WTC11 (cell line): Measurements from ENCODE around the gene FAM43A. TPM values are rescaled to one million over a fixed set of nuclear protein-coding genes. Genes with fewer than 3 reads are reported as not detected.

ENCODE experiments used
- ATAC-seq: fragments of 200-7000 bp; cut with Tn5 transposase; 2 replicates; pipeline ENCODE4 v1.10.0; 2021; ENCODE audit warnings: mild to moderate bottlenecking, moderate library complexity
- CTCF ChIA-PET: fragments of 300-600 bp; sonication (Branson Sonifier 250); formaldehyde crosslinking; loops from one replicate; lab custom pipeline; 2021; ENCODE audit warnings: antibody characterized with exemption; lab: Charles Lee
- POLR2A ChIA-PET: fragments of 350-600 bp; sonication (Branson Sonifier 250); formaldehyde crosslinking; loops from one replicate; lab custom pipeline; 2021; ENCODE audit warnings: antibody characterized with exemption; lab: Charles Lee
- DNase-seq: peaks from one replicate; pipeline ENCODE4 v3.0.0; 2021; ENCODE audit warnings: low spot score
- H3K27ac Mint-ChIP-seq: 2 replicates; pipeline ENCODE4 v1.8.0; 2021; ENCODE audit warnings: mixed read lengths
- H3K27me3 Mint-ChIP-seq: 2 replicates; pipeline ENCODE4 v1.8.0; 2021; ENCODE audit warnings: low read depth, mild to moderate bottlenecking, moderate library complexity, mixed read lengths
- H3K36me3 Mint-ChIP-seq: 2 replicates; pipeline ENCODE4 v1.8.0; 2021; ENCODE audit warnings: mixed read lengths
- H3K4me1 Mint-ChIP-seq: 2 replicates; pipeline ENCODE4 v1.8.0; 2022; ENCODE audit warnings: mixed read lengths
- H3K4me3 Mint-ChIP-seq: 2 replicates; pipeline ENCODE4 v1.8.0; 2021; ENCODE audit warnings: mild to moderate bottlenecking, moderate library complexity, mixed read lengths
- H3K9me3 Mint-ChIP-seq: 2 replicates; pipeline ENCODE4 v1.8.0; 2021; ENCODE audit warnings: mixed read lengths
- ATF1 ChIP-seq: sonication (generic); formaldehyde crosslinking; IDR thresholded peaks from 2 replicates; pipeline ENCODE4 v1.8.1; 2023; ENCODE audit warnings: mild to moderate bottlenecking, moderate library complexity, missing genetic modification reagents
- CBFB ChIP-seq: sonication (generic); formaldehyde crosslinking; IDR thresholded peaks from 2 replicates; pipeline ENCODE4 v1.8.1; 2022; ENCODE audit warnings: mild to moderate bottlenecking, low read depth, missing genetic modification reagents
- GRHL2 ChIP-seq: fragments of 250-450 bp; sonication (Bioruptor Pico); IDR thresholded peaks from 2 replicates; pipeline ENCODE4 v1.8.0; 2022; ENCODE audit warnings: mild to moderate bottlenecking, moderate library complexity; ENCODE audit not compliant: insufficient replicate concordance, severe bottlenecking
- IRF2 ChIP-seq: sonication (generic); formaldehyde crosslinking; IDR thresholded peaks from 2 replicates; pipeline ENCODE4 v1.8.0; 2022; ENCODE audit warnings: low read depth, missing genetic modification reagents, borderline replicate concordance
- JAZF1 ChIP-seq: fragments of 250-450 bp; sonication (Bioruptor Pico); IDR thresholded peaks from 2 replicates; pipeline ENCODE4 v1.9.0; 2021; ENCODE audit warnings: moderate library complexity, mild to moderate bottlenecking, inconsistent platforms
- TEAD1 ChIP-seq: sonication (generic); formaldehyde crosslinking; IDR thresholded peaks from 2 replicates; pipeline ENCODE4 v1.8.0; 2022; ENCODE audit warnings: mild to moderate bottlenecking, missing genetic modification reagents
- TP53 ChIP-seq: sonication (generic); formaldehyde crosslinking; IDR thresholded peaks from 2 replicates; pipeline ENCODE4 v1.8.1; 2023; ENCODE audit warnings: mild to moderate bottlenecking, missing genetic modification reagents
- ZNF219 ChIP-seq: sonication (generic); formaldehyde crosslinking; IDR thresholded peaks from 2 replicates; pipeline ENCODE4 v1.8.0; 2023; ENCODE audit warnings: missing genetic modification reagents, mild to moderate bottlenecking, borderline replicate concordance
- ZNF317 ChIP-seq: sonication (generic); formaldehyde crosslinking; IDR thresholded peaks from 2 replicates; pipeline ENCODE4 v1.8.1; 2023; ENCODE audit warnings: low read depth, mild to moderate bottlenecking, moderate library complexity, missing genetic modification reagents, borderline replicate concordance
- total RNA-seq: library from RNA; stranded (reverse); gene quantifications from 3 replicates; pipeline ENCODE4 v1.2.3, GENCODE V29; 2021
- TF ChIP-seq, protein P1 (sequence below): sonication (generic); formaldehyde crosslinking; IDR thresholded peaks from 2 replicates; pipeline ENCODE4 v1.8.0; 2022; ENCODE audit warnings: mild to moderate bottlenecking, missing genetic modification reagents
- TF ChIP-seq, protein P2 (sequence below): sonication (generic); formaldehyde crosslinking; IDR thresholded peaks from 2 replicates; pipeline ENCODE4 v1.8.0; 2022; ENCODE audit warnings: missing genetic modification reagents
- TF ChIP-seq, protein P3 (sequence below): sonication (generic); formaldehyde crosslinking; IDR thresholded peaks from 2 replicates; pipeline ENCODE4 v1.8.1; 2022; ENCODE audit warnings: low read depth, mild to moderate bottlenecking, moderate library complexity, missing genetic modification reagents, borderline replicate concordance
- TF ChIP-seq, protein P4 (sequence below): fragments of 250-450 bp; sonication (Bioruptor Pico); IDR thresholded peaks from 2 replicates; pipeline ENCODE4 v1.9.0; 2021; ENCODE audit warnings: mild to moderate bottlenecking, borderline replicate concordance
- TF ChIP-seq, protein P5 (sequence below): sonication (generic); formaldehyde crosslinking; IDR thresholded peaks from 2 replicates; pipeline ENCODE4 v1.8.1; 2023; ENCODE audit warnings: mild to moderate bottlenecking, moderate library complexity, missing genetic modification reagents
- TF ChIP-seq, protein P6 (sequence below): sonication (generic); formaldehyde crosslinking; IDR thresholded peaks from 2 replicates; pipeline ENCODE4 v1.8.1; 2023; ENCODE audit warnings: mild to moderate bottlenecking, missing genetic modification reagents, borderline replicate concordance

Gene FAM43A
- total RNA-seq, 1 experiment from 2014 or later = 2.6 TPM

DNA sequence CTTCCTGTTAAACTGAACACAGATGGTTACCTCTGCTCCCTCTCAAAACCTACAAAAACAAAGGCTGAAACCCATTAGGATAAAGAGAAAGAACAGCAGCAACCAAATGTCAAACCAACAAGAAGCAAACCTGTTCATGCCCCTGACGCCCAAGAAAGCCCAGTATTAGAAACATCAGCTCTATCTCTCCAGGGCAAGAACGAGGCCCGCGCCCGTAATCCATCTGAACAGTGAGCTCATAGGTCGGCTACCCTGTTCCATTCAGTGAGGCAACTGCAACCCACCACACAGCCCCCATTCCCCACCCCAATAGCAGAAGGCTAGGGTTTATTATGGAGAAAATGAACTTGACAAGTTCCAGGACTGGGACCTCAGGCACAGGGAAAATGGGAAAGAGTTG lies 23.7 kb upstream of the FAM43A start:
- Mint-ChIP-seq H3K27me3 (no peaks in the 10 kb centered on the region), H3K9me3 (no peaks in the 10 kb centered on the region)
- TF ChIP-seq, protein P1, sequence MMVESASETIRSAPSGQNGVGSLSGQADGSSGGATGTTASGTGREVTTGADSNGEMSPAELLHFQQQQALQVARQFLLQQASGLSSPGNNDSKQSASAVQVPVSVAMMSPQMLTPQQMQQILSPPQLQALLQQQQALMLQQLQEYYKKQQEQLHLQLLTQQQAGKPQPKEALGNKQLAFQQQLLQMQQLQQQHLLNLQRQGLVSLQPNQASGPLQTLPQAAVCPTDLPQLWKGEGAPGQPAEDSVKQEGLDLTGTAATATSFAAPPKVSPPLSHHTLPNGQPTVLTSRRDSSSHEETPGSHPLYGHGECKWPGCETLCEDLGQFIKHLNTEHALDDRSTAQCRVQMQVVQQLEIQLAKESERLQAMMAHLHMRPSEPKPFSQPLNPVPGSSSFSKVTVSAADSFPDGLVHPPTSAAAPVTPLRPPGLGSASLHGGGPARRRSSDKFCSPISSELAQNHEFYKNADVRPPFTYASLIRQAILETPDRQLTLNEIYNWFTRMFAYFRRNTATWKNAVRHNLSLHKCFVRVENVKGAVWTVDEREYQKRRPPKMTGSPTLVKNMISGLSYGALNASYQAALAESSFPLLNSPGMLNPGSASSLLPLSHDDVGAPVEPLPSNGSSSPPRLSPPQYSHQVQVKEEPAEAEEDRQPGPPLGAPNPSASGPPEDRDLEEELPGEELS (CRISPR knock-in tag) = no peak
- TF ChIP-seq, protein P2, sequence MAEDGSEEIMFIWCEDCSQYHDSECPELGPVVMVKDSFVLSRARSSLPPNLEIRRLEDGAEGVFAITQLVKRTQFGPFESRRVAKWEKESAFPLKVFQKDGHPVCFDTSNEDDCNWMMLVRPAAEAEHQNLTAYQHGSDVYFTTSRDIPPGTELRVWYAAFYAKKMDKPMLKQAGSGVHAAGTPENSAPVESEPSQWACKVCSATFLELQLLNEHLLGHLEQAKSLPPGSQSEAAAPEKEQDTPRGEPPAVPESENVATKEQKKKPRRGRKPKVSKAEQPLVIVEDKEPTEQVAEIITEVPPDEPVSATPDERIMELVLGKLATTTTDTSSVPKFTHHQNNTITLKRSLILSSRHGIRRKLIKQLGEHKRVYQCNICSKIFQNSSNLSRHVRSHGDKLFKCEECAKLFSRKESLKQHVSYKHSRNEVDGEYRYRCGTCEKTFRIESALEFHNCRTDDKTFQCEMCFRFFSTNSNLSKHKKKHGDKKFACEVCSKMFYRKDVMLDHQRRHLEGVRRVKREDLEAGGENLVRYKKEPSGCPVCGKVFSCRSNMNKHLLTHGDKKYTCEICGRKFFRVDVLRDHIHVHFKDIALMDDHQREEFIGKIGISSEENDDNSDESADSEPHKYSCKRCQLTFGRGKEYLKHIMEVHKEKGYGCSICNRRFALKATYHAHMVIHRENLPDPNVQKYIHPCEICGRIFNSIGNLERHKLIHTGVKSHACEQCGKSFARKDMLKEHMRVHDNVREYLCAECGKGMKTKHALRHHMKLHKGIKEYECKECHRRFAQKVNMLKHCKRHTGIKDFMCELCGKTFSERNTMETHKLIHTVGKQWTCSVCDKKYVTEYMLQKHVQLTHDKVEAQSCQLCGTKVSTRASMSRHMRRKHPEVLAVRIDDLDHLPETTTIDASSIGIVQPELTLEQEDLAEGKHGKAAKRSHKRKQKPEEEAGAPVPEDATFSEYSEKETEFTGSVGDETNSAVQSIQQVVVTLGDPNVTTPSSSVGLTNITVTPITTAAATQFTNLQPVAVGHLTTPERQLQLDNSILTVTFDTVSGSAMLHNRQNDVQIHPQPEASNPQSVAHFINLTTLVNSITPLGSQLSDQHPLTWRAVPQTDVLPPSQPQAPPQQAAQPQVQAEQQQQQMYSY (CRISPR knock-in tag) = no peak
- TF ChIP-seq TP53 (CRISPR knock-in tag) (no peak), CBFB (CRISPR knock-in tag) (no peak), TEAD1 (CRISPR knock-in tag) (no peak), ZNF219 (CRISPR knock-in tag) (no peak), JAZF1 (CRISPR knock-in tag) (no peak), GRHL2 (CRISPR knock-in tag) (no peak), IRF2 (CRISPR knock-in tag) (no peak), ATF1 (CRISPR knock-in tag) (no peak), ZNF317 (CRISPR knock-in tag) (no peak)
- TF ChIP-seq, protein P3, sequence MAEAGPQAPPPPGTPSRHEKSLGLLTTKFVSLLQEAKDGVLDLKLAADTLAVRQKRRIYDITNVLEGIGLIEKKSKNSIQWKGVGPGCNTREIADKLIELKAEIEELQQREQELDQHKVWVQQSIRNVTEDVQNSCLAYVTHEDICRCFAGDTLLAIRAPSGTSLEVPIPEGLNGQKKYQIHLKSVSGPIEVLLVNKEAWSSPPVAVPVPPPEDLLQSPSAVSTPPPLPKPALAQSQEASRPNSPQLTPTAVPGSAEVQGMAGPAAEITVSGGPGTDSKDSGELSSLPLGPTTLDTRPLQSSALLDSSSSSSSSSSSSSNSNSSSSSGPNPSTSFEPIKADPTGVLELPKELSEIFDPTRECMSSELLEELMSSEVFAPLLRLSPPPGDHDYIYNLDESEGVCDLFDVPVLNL (CRISPR knock-in tag) = no peak
- TF ChIP-seq, protein P4, sequence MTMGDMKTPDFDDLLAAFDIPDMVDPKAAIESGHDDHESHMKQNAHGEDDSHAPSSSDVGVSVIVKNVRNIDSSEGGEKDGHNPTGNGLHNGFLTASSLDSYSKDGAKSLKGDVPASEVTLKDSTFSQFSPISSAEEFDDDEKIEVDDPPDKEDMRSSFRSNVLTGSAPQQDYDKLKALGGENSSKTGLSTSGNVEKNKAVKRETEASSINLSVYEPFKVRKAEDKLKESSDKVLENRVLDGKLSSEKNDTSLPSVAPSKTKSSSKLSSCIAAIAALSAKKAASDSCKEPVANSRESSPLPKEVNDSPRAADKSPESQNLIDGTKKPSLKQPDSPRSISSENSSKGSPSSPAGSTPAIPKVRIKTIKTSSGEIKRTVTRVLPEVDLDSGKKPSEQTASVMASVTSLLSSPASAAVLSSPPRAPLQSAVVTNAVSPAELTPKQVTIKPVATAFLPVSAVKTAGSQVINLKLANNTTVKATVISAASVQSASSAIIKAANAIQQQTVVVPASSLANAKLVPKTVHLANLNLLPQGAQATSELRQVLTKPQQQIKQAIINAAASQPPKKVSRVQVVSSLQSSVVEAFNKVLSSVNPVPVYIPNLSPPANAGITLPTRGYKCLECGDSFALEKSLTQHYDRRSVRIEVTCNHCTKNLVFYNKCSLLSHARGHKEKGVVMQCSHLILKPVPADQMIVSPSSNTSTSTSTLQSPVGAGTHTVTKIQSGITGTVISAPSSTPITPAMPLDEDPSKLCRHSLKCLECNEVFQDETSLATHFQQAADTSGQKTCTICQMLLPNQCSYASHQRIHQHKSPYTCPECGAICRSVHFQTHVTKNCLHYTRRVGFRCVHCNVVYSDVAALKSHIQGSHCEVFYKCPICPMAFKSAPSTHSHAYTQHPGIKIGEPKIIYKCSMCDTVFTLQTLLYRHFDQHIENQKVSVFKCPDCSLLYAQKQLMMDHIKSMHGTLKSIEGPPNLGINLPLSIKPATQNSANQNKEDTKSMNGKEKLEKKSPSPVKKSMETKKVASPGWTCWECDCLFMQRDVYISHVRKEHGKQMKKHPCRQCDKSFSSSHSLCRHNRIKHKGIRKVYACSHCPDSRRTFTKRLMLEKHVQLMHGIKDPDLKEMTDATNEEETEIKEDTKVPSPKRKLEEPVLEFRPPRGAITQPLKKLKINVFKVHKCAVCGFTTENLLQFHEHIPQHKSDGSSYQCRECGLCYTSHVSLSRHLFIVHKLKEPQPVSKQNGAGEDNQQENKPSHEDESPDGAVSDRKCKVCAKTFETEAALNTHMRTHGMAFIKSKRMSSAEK (CRISPR knock-in tag) = no peak
- TF ChIP-seq, protein P5, sequence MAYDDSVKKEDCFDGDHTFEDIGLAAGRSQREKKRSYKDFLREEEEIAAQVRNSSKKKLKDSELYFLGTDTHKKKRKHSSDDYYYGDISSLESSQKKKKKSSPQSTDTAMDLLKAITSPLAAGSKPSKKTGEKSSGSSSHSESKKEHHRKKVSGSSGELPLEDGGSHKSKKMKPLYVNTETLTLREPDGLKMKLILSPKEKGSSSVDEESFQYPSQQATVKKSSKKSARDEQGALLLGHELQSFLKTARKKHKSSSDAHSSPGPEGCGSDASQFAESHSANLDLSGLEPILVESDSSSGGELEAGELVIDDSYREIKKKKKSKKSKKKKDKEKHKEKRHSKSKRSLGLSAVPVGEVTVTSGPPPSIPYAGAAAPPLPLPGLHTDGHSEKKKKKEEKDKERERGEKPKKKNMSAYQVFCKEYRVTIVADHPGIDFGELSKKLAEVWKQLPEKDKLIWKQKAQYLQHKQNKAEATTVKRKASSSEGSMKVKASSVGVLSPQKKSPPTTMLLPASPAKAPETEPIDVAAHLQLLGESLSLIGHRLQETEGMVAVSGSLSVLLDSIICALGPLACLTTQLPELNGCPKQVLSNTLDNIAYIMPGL = no peak
- TF ChIP-seq, protein P6, sequence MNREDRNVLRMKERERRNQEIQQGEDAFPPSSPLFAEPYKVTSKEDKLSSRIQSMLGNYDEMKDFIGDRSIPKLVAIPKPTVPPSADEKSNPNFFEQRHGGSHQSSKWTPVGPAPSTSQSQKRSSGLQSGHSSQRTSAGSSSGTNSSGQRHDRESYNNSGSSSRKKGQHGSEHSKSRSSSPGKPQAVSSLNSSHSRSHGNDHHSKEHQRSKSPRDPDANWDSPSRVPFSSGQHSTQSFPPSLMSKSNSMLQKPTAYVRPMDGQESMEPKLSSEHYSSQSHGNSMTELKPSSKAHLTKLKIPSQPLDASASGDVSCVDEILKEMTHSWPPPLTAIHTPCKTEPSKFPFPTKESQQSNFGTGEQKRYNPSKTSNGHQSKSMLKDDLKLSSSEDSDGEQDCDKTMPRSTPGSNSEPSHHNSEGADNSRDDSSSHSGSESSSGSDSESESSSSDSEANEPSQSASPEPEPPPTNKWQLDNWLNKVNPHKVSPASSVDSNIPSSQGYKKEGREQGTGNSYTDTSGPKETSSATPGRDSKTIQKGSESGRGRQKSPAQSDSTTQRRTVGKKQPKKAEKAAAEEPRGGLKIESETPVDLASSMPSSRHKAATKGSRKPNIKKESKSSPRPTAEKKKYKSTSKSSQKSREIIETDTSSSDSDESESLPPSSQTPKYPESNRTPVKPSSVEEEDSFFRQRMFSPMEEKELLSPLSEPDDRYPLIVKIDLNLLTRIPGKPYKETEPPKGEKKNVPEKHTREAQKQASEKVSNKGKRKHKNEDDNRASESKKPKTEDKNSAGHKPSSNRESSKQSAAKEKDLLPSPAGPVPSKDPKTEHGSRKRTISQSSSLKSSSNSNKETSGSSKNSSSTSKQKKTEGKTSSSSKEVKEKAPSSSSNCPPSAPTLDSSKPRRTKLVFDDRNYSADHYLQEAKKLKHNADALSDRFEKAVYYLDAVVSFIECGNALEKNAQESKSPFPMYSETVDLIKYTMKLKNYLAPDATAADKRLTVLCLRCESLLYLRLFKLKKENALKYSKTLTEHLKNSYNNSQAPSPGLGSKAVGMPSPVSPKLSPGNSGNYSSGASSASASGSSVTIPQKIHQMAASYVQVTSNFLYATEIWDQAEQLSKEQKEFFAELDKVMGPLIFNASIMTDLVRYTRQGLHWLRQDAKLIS (CRISPR knock-in tag) = no peak
- TF ChIP-seq, all 79 proteins: peak for 0
- ChIA-PET POLR2A (no interaction called here), CTCF (interaction anchor here (0.6 to 1.6 kb wide), 2 partner anchors 10 to 21 kb away, joined by 3 to 6 read pairs; partner anchors contain the start of gene LSG1)
- DNase-seq (no peak), ATAC-seq (no peak)
- H3K4me1 Mint-ChIP-seq = no peaks in the 10 kb centered on the region
- H3K27ac Mint-ChIP-seq = no peak overlapping the region
- H3K4me3 Mint-ChIP-seq = no peak overlapping the region
- peaks cover 45% of the 10 kb centered on the region for H3K36me3 Mint-ChIP-seq
